ENCODE data around the gene SLC52A1.
"Not testable (repeated sequence)": the region's sequence is repeated elsewhere in the genome, so short reads cannot be mapped to it uniquely, and the experiment has no call there.

The SLC52A1 gene

DNA sequence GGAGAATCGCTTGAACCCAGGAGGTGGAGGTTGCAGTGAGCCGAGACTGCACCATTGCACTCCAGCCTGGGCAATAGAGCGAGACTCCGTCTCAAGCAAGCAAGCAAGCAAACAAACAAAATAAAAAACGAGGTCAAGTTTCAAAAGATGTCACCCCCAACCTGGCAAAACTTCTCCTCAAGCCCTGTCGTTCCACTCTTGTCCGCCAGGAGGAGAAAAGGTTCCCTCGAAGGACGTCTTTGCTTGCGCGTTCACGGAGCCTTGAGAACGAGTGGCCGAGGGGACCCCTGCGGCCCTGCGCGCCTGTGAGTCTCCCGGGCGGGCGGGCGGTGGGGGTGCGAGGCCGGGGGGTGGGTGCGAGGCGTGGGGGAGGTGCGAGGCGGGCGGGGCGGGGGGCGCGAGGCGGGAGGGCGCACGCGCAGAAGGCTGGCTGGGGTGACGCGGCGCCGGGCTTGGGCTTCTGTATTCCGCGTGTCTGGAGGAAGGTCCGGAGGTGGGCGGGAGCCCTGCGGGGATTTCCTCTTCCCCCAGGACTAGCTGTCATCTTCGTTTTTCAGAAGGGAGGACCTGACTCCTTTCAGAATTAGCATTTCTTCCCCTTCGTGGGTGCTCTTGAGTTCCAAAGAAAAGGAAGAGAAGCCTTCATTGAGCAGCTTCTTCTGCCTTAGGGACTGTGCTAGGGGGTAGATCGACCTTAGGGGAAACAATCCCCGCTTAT lies 3.7 kb downstream of the SLC52A1 start:
- peak; percentile 68 to 71 (median 71) for DNase-seq (ENCODE audit: low read depth in 2 of 3, low spot score in 2 of 3)

DNA sequence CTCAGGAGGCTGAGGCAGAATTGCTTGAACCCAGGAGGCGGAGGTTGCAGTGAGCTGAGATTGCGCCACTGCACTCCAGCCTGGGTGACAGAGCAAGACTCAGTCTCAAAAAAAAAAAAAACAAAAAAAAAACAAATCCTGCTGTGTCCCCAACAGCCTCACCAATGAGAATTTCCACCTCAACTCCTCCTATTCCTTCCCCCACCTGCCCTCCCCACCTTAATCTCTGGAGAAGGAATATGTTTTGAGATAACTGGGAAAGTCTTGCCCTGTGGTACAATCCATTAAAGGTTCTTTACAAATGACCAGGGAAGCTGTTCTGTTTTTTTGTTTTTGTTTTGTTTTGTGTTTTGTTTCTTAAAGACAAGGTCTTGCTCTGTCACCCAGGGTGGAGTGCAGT lies 5.1 kb downstream of the SLC52A1 start:
- DNase-seq (ENCODE audit: low read depth in 2 of 3, low spot score in 2 of 3) = not testable (repeated sequence)

DNA sequence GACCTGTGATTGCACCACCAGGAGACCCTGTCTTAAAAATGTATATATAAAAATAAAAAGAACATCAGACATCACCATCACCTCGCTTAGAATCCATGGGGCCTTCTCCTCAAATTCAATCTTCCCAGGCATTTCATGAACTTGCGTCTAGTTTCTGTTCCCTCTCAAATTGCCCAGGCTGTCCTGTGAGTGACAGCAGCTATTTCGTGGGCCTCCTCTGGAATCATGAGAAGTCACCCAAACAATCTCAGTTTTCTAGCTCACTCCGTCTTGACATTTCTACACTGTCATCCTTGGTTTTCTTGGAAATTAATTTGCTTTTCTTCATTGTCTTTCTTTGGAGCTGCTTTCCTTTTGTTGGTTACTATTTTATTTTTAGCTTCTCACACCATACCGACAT lies 7.3 kb downstream of the SLC52A1 start:
- no peak for DNase-seq (ENCODE audit: low read depth in 2 of 3, low spot score in 2 of 3)

DNA sequence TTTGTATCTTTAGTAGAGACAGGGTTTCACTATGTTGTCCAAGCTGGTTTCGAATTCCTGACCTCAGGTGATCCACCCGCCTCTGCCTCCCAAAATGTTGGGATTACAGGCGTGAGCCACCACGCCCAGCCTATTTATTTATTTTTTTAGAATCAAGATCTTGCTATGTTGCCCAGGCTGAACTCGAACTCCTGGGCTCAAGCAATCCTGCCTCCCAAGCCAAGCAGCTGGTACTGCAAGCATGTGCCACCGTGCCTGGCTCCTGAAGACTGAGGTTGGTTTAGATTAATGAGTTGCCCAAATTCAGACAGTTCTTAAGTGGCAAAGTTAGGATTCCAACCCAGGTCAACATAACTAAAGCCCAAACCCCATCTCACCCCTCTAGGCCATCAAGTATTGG lies 7.9 kb downstream of the SLC52A1 start:
- DNase-seq (ENCODE audit: low read depth in 2 of 3, low spot score in 2 of 3) = no peak

DNA sequence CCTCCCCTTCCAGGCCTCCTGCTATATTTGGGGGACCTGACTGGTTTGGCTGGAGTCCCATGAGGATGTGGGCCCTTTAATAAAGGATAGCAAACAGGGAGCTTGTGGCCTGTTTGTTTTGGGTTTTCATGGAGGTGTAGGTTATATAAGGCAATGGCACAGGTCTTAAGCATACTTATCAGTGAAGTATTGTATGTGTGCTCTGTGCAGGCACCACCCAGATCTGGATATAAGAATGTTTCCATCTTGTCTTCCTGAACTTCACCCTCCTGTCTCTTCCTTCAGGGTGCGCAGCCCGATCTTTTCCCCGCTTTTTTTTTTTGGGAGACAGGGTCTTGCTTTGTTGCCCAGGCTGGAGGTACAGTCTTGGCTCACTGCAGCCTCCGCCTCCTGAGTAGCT lies 10.6 kb downstream of the SLC52A1 start:
- no peak for DNase-seq (ENCODE audit: low read depth in 2 of 3, low spot score in 2 of 3)

DNA sequence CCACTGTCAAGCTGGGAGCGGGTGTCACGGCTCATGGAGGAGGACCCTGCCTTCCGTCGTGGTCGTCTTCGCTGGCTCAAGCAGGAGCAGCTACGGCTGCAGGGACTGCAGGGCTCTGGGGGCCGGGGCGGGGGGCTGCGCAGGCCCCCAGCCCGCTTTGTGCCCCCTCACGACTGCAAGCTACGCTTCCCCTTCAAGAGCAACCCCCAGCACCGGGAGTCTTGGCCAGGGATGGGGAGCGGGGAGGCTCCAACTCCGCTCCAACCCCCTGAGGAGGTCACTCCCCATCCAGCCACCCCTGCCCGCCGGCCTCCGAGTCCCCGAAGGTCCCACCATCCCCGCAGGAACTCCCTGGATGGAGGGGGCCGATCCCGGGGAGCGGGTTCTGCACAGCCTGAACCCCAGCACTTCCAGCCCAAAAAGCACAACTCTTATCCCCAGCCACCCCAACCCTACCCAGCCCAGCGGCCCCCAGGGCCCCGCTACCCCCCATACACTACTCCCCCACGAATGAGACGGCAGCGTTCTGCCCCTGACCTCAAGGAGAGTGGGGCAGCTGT lies 11.6 kb downstream of the SLC52A1 start:
- DNase-seq (ENCODE audit: low read depth in 2 of 3, low spot score in 2 of 3) = no peak

DNA sequence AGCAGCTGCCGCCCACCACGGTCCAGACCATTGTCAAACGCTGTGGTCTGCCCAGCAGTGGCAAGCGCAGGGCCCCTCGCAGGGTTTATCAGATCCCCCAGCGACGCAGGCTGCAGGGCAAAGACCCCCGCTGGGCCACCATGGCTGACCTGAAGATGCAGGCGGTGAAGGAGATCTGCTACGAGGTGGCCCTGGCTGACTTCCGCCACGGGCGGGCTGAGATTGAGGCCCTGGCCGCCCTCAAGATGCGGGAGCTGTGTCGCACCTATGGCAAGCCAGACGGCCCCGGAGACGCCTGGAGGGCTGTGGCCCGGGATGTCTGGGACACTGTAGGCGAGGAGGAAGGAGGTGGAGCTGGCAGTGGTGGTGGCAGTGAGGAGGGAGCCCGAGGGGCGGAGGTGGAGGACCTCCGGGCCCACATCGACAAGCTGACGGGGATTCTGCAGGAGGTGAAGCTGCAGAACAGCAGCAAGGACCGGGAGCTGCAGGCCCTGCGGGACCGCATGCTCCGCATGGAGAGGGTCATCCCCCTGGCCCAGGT lies 13.0 kb downstream of the SLC52A1 start:
- DNase-seq (ENCODE audit: low read depth in 2 of 3, low spot score in 2 of 3) = no peak

DNA sequence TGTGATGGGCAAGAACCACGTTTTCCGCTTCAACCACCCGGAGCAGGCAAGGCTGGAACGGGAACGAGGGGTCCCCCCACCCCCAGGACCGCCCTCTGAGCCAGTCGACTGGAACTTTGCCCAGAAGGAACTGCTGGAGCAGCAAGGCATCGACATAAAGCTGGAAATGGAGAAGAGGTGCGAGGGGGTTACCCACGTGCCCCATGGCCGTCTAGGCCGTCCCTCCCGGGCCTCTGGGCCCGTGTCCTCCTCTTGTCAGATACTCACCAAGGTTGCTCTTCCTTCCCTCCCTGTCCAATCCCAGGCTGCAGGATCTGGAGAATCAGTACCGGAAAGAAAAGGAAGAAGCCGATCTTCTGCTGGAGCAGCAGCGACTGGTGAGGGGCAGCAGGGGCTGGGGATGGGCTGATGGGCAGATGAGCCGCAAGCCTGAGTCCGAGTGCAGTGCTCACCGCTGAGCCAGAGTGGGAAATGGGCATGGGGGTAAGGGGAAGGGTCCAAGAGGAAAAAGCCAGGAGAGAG lies 14.7 kb downstream of the SLC52A1 start:
- DNase-seq (ENCODE audit: low read depth in 2 of 3, low spot score in 2 of 3) = no peak

DNA sequence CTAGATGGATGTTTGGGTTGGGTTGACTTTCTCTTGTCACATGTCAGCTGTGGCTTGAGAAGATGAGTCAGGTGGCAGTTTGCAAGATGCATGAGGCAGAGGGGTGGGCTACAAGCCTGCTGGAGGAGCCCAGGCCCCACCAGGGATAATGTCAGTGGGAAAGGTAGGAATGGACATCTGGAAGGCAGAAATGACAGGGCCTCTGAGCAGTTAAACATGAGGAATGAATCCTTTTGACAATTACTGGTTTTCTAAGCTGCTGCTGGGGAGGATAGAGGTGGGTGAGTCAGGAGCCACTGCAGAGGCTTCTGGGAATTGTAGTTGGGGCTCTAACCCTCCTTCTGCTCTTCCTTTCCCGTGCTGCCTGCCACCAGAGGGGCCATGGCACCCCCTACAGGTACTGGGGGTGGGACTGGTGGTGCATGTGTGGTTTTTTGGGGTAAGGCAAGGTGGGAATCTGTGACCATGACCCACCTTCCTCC lies 15.7 kb downstream of the SLC52A1 start:
- no peak for DNase-seq (ENCODE audit: low read depth in 2 of 3, low spot score in 2 of 3)

DNA sequence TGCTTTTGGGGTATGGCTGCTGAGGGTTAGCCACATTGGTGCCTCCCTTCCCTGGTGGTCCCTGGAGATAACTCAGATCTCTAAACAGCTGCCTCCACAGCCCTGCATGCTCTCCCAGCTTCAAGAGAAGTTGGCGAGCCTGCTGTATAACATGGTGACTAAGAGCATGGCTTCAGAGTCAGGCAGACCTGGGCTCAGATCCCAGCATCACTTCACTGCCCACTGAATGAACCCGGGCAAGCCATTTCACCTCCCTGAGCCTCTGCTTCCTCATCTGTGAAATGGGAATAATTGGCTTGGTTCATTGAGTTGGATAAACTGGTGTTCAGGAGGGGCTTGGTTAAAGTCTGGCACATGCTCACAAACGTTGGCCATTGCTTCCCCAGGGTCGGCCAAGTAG lies 20.9 kb downstream of the SLC52A1 start:
- DNase-seq (ENCODE audit: low read depth in 2 of 3, low spot score in 2 of 3) = no peak

DNA sequence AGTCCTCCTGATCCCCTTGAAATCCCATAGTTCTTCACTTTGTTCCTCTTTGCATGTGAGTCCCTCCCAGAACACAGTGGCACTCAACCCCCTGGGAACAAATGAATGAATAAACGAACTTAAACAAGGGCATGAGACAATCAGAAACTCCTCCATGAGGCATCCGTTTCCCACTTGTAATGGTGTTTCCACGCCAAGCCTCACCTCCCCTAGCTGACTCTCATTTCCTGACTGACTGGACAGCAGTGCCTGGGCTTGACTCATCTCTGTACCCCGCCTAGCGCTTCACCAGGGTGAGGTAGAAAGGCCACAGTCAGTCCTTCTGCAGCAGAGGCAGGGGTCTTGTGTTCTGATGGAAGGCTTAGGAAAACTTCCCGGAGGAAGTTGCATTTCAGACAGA lies 23.3 kb downstream of the SLC52A1 start:
- no peak for DNase-seq (ENCODE audit: low read depth in 2 of 3, low spot score in 2 of 3)

DNA sequence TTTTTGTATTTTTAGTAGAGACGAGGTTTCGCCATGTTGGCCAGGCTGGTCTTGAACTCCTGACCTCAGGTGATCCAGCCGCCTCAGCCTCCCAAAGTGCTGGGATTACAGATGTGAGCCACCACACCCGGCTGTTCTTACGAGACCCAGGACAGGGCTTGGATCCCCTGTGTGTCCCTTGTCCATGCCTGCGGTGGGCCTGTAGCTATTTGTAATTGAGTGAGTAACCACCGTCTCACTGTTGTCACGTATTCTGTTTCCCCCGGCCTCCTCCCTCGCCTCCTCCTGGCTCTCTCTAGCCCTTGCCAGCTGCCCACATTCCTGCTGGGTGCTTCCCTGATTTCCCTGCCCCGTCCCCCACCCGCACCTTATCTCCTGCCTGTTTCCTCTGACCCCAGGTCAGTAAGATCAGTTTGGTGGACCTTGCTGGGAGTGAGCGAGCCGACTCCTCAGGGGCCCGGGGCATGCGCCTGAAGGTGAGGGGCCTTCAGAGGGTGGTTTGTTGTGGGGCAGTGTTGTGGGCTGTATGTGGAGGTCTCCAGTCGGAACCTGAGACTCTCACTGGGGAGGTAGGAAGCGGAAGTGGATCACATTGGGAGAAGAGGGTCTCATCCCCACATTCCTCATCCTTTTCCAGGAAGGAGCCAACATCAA lies 31.9 kb downstream of the SLC52A1 start:
- DNase-seq (ENCODE audit: low read depth in 2 of 3, low spot score in 2 of 3) = no peak

DNA sequence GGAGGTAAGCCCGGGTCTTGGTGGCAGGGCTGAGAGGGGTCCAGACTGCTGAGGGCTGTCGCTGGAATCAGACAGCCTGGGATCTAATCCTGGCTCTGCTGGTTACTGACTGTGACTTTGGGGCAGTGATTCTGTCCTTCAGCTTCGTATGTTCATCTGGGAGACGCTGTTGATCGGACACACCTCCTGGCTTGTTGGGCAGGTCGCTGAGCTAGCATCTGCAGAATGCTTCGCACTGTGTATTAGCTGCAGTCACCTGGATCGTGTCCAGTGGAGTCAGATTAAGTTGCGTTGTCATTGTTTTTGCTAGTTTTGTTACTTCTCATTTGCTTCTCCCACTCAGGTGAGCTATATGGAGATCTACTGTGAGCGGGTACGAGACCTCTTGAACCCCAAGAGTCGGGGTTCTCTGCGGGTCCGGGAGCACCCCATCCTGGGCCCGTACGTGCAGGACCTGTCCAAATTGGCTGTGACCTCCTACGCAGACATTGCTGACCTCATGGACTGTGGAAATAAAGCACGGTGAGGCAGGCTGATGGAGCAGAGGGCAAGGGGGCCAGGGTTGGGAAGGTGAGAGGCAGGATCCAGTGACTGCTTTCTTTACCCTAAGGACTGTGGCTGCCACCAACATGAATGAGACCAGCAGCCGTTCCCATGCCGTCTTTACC lies 33.0 kb downstream of the SLC52A1 start:
- no peak for DNase-seq (ENCODE audit: low read depth in 2 of 3, low spot score in 2 of 3)

DNA sequence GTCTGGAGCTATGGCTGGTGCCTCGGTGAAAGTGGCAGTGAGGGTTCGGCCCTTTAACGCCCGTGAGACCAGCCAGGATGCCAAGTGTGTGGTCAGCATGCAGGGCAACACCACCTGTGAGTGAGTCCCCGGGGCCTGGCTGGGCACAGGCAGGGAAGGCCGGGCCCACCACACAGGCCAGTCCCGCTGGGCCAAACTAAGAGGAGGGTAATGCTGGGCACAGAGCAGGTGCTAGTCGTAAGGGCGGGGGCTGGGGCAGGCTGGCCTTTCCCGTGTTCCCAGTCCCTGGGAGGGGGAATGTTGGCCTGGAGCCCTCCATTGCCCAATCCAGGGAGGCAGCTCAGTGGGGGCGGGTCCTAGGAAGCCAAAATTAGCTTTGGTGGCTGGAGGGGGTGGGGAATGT lies 35.0 kb downstream of the SLC52A1 start:
- DNase-seq (ENCODE audit: low read depth in 2 of 3, low spot score in 2 of 3) = no peak

DNA sequence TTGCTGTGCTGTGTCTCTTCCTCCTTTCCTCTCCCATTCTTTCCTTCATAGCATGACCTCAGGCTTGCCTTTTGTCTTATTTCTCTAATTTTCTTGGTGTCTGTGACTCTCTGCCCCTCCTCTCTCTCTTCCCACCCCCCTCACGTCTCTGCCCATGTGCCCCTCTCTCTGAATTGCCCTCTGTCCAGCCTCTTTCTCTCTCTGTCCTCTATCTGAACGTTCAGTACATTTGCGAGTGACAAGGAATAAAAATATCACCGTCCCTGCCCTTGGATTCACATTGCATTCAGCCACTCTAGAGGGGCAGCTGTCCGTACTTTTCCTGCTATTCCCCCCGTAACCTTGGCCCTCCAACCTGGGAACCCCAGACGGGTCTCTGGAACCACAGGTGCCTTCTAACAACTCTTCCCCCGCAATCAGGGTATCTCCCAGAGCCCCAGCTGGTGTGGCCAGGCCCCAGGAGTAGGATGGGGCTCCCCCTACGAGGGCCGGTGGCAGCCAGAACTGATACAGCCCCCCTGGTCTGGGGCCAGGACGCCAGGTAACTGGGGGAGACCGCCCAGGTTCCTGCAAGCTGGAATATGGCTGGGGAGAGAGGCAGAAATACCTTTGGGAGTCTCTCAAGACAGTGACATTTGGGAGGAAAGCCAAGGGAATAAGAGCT lies 35.7 kb downstream of the SLC52A1 start:
- no peak for DNase-seq (ENCODE audit: low read depth in 2 of 3, low spot score in 2 of 3)

DNA sequence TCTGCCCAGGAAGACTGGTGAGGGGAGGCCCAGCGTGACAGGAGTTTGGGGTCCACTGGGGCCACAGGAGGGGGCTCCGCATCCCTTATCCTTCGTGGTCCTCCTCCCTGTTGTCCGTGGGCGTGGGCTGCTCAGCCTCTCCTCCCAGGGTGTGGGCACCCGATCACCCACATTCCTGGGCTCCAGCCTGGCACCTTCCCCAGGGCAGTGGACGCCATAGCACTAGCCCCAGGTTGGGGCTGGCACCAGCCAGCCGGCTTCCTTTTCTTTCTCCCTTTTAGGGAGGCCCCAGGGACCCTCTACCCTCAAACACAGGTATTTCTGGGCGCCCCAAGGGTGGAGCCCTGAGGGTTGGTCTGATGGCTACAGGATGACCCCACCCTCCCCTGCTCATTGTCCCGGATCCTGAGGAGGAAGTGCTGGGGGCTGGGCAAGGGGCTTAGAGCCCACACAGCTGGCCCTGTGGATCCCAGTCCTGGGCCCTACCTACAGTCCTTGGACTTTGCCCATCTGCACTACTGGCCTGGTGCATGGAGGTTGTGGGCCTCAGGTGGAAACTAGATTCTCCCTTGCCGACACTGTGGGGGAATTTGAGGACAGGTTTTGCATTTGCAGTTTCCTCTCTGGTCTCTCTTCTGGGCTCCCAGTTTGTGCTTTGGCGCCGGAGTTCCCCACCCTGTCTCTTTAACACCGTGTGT lies 36.3 kb downstream of the SLC52A1 start:
- no peak for DNase-seq (ENCODE audit: low read depth in 2 of 3, low spot score in 2 of 3)

DNA sequence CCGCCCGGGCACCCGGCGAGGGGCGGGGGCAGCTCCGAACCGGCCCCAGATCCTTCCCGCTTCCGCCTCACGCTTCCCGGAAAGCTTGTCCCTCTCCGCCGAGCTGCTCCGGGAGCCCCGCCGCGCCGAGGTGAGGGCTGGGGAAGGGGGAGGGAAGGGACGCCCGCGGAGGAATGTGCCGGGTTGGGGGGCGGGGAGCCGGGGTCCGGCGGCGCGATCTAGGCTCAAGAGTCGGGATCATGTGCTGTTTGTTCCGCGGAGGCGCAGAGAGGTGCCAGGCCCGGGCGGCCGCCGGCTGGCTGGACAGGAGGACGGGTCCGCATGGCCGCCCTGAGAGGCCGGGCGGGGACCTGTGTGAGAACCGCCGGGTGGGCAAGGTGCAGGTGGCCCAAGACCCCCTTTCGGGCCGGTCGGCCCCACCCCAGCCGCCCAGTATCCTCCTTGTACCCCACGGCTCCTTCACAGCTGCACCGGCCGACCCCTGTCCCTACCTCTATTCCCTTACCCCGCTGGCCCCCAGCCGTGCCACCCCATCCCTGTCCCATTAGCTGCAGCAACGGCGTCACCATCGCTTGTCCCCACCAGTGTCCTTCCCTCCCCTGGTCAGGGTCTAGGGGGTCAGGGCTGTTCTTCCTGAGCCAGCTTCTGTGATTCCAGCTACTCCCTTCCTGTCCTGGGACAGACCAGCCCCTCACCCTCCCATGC lies 37.0 kb downstream of the SLC52A1 start:
- no peak for DNase-seq (ENCODE audit: low read depth in 2 of 3, low spot score in 2 of 3)

DNA sequence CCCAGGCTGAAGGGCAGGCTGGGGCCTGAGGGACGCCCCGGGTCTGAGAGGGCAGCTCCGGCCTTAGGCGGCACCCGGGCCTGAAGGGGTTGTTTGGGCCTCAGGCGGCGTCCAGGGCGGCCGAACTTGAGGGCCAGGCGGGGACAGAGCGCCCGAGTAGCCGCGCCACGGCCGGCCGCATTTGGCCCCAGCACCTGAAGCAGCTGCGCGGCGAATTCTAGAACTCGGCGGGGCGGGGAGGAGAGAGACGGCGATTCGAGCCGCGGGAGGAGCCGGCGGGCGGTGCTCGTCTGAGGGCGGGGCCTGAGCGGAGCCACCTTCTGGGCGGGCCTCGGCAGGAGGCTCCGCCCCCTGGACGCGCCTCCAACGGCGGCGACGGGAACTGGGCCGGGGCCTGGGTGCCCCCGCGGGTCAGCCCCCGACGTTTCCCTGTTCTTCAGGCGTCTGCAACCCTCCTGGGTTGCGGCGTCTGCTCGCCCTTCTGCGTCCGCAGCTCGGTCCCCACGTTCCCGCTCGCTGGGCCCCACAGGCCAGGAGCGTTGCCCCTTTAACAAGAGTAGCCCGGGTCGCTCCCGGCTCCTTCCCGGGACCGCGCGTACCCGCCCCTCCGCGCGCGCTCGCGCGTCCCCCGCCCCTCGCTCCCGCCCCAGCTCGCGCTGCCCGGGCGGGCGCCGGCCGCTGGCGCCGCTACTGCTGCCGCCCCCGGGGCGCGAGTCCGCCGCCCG lies 37.8 kb downstream of the SLC52A1 start, which contains the start of the genes INCA1 and KIF1C:
TSS of gene INCA1 (minus strand) at position 221 of the 725 bp plus-strand sequence. CDS start 3,085 bp downstream, outside the sequence.
TSS of gene KIF1C (plus strand) at position 649 of the 725 bp plus-strand sequence. CDS start 2,297 bp downstream, outside the sequence.
- peak; percentile 80 to 88 (median 85) for DNase-seq (ENCODE audit: low read depth in 2 of 3, low spot score in 2 of 3)
